ENCODE results near the gene SLC10A7. TPM values are rescaled to one million over a fixed set of nuclear protein-coding genes. Genes with fewer than 3 reads are reported as not detected.

SLC10A7 gene
- total and polyA plus RNA-seq, 2 experiments from 2014 or later: 0.81 to 4.3 TPM

DNA sequence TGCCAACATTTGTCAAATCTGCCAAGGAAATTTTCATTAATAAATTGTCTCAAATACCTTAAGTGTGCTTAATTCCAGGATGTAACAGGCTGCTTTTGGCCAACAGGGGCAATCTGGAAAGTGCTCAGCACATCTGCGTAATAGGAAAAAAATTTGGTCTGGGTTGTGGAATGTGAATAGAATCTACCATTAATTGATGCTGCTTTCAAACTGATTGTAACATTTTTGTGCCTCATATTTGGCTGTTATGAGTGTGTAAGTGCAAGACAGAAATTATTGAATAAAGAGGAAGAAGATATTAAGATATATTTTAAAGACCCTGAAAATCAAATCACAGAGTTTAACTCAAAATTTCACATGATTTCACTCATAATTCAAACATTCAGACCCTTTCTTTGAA is 266.3 kb downstream of the SLC10A7 start:
- no peaks in the 10 kb centered on the region for H3K4me1 ChIP-seq (ENCODE audit: insufficient read depth)
- no peak for TF ChIP-seq ZNF114 (CRISPR knock-in tag; IDR thresholded peaks at IDR 0.05)
- TF ChIP-seq, protein P1, sequence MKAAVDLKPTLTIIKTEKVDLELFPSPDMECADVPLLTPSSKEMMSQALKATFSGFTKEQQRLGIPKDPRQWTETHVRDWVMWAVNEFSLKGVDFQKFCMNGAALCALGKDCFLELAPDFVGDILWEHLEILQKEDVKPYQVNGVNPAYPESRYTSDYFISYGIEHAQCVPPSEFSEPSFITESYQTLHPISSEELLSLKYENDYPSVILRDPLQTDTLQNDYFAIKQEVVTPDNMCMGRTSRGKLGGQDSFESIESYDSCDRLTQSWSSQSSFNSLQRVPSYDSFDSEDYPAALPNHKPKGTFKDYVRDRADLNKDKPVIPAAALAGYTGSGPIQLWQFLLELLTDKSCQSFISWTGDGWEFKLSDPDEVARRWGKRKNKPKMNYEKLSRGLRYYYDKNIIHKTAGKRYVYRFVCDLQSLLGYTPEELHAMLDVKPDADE (IDR thresholded peaks at IDR 0.05): no peak
- no peaks in the 10 kb centered on the region for H3F3A ChIP-seq (replicated peaks; ENCODE audit: low read depth)
- H2AFZ ChIP-seq: no peak overlapping the region
- no peaks in the 10 kb centered on the region for H3K36me3 ChIP-seq (ENCODE audit: insufficient read depth)
- Mint-ChIP-seq H3K27ac (no peak overlapping the region), H3K4me1 (no peaks in the 10 kb centered on the region), H3K36me3 (ENCODE audit: low read depth) (no peaks in the 10 kb centered on the region), H3K9me3 (no peaks in the 10 kb centered on the region), H3K27me3 (ENCODE audit: insufficient read depth, low read depth, poor library complexity) (no peaks in the 10 kb centered on the region), H3K4me3 (no peak overlapping the region)
- H3K4me2 ChIP-seq: no peak overlapping the region
- H3K27me3 ChIP-seq (ENCODE audit: insufficient read depth): no peaks in the 10 kb centered on the region
- H3K79me2 ChIP-seq (replicated peaks; ENCODE audit: insufficient read depth): no peaks in the 10 kb centered on the region
- no peaks in the 10 kb centered on the region for H4K20me1 ChIP-seq (replicated peaks; ENCODE audit: insufficient read depth)
- no peak overlapping the region for H3K4me3 ChIP-seq
- no peak overlapping the region for H3K27ac ChIP-seq (ENCODE audit: low read depth)
- DNase-seq (ENCODE audit: low spot score) (no peak), ATAC-seq (no peak)
- H3K9me2 ChIP-seq (ENCODE audit: insufficient read depth): no peaks in the 10 kb centered on the region

DNA sequence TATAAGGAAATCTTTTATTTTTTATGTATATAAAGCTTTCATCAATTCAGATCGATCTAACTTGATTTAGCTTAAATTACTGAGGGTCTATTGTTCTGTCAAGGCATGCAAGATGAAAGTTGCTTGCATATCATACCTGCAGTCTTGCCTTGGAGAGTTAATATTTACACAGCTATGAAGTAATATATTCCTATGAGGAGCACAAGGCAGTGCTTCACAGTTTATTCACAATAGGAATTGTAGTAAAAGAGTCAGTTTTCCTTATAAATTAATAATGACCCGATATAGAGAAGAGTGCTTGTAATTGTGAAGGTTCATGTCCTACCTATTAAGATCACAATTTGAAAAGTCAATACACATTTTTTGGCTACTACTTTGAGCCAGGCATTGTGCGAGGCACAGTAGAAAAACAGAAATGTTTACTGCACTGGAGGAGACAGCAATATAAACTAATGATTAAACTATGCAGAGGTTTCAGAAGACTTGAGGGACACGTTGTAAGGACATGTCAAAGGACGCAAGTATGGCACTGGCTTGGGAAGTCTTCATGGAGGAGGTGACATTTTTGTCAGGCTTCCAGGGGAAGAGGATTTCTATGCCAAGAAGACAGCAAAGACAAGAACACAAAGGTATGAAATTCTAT is 268.6 kb downstream of the SLC10A7 start:
- H3K9me2 ChIP-seq (ENCODE audit: insufficient read depth): no peaks in the 10 kb centered on the region
- ATAC-seq: no peak
- H3K27ac ChIP-seq (ENCODE audit: low read depth): no peak overlapping the region
- no peak overlapping the region for H3K4me3 Mint-ChIP-seq
- no peaks in the 10 kb centered on the region for H3K27me3 Mint-ChIP-seq (ENCODE audit: insufficient read depth, low read depth, poor library complexity)
- TF ChIP-seq JUNB (IDR thresholded peaks at IDR 0.05; ENCODE audit: unreplicated experiment) (no peak), CREB1 (CRISPR knock-in tag; IDR thresholded peaks at IDR 0.05; ENCODE audit: low read depth) (no peak), STAT1 (IDR thresholded peaks at IDR 0.05; ENCODE audit: unreplicated experiment) (no peak), ZNF331 (CRISPR knock-in tag; IDR thresholded peaks at IDR 0.05; ENCODE audit: low read depth) (no peak), EZH2 (IDR thresholded peaks at IDR 0.05; ENCODE audit: low read depth, unreplicated experiment) (no peak), EZH2phosphoT487 (IDR thresholded peaks at IDR 0.05; ENCODE audit: unreplicated experiment) (no peak), ZNF114 (CRISPR knock-in tag; IDR thresholded peaks at IDR 0.05) (no peak), CTCF (conservative IDR thresholded peaks at IDR 0.05; ENCODE audit: low read depth in 2 of 2) (no peak), POLR2AphosphoS5 (IDR thresholded peaks at IDR 0.05; ENCODE audit: low read depth) (no peak)
- TF ChIP-seq, protein P1 (IDR thresholded peaks at IDR 0.05): no peak
- no peak overlapping the region for H3K4me3 ChIP-seq
- no peaks in the 10 kb centered on the region for H3K36me3 ChIP-seq (ENCODE audit: insufficient read depth)
- no peaks in the 10 kb centered on the region for H3K27me3 ChIP-seq (ENCODE audit: insufficient read depth)
- H3K4me1 ChIP-seq (ENCODE audit: insufficient read depth): no peaks in the 10 kb centered on the region
- no peak overlapping the region for H3K4me2 ChIP-seq
- no peaks in the 10 kb centered on the region for H3K4me1 Mint-ChIP-seq
- DNase-seq (ENCODE audit: low spot score): no peak
- H3K27ac Mint-ChIP-seq: no peak overlapping the region
- H3K9me3 Mint-ChIP-seq: no peaks in the 10 kb centered on the region
- no peaks in the 10 kb centered on the region for H3K79me2 ChIP-seq (replicated peaks; ENCODE audit: insufficient read depth)
- H4K20me1 ChIP-seq (replicated peaks; ENCODE audit: insufficient read depth): no peaks in the 10 kb centered on the region
- no peak overlapping the region for H2AFZ ChIP-seq
- H3F3A ChIP-seq (replicated peaks; ENCODE audit: low read depth): no peaks in the 10 kb centered on the region
- H3K36me3 Mint-ChIP-seq (ENCODE audit: low read depth): no peaks in the 10 kb centered on the region

Data from GM23338 (cell line).